GM19043 (cell line): ENCODE results near the gene TNFRSF19.

Experiments used
- ATAC-seq: cut with Tn5 transposase; IDR thresholded peaks from one replicate; pipeline ENCODE4 v1.9.1; 2021; ENCODE audit warnings: low read depth; ENCODE audit not compliant: unreplicated experiment

Gene TNFRSF19

GRCh38 chr13:23711355-23711754 lies 141.1 kb downstream of the TNFRSF19 start:
- no peak for ATAC-seq

GRCh38 chr13:23714672-23715071 lies 144.5 kb downstream of the TNFRSF19 start:
- ATAC-seq = no peak

- ATAC-seq = no peak
Measured at GRCh38 chr13:23715092-23715761, 145.0 kb downstream of the TNFRSF19 start.

GRCh38 chr13:23715762-23716235 lies 145.6 kb downstream of the TNFRSF19 start:
- no peak for ATAC-seq

GRCh38 chr13:23716401-23716800 lies 146.2 kb downstream of the TNFRSF19 start:
- no peak for ATAC-seq

- no peak for ATAC-seq
Measured at GRCh38 chr13:23718996-23719395, 148.8 kb downstream of the TNFRSF19 start.

GRCh38 chr13:23722726-23723453 lies 152.7 kb downstream of the TNFRSF19 start:
- ATAC-seq = no peak

GRCh38 chr13:23723471-23723870 lies 153.3 kb downstream of the TNFRSF19 start:
- ATAC-seq = no peak

- ATAC-seq = no peak
Measured at GRCh38 chr13:23724196-23724970, 154.2 kb downstream of the TNFRSF19 start.
